Subcutaneous abdominal adipose tissue (tissue), 5 donors: ENCODE measurements around the gene HK1.

ENCODE experiments used
- H3K27ac ChIP-seq: one replicate; pipeline ENCODE4 v1.7.0; 2013; ENCODE audit warnings: low read depth, mild to moderate bottlenecking, inconsistent platforms, low read length, moderate library complexity
- H3K27me3 ChIP-seq, 5 donors: one replicate each; pipeline ENCODE4 v1.7.0; 2013; ENCODE audit warnings: low read length in 5 of 5, inconsistent platforms in 1 of 5; ENCODE audit not compliant: control insufficient read depth in 5 of 5, insufficient read depth in 4 of 5
- H3K36me3 ChIP-seq, 5 donors: one replicate each; pipeline ENCODE4 v1.7.0; 2013; ENCODE audit warnings: low read length in 5 of 5; ENCODE audit not compliant: control insufficient read depth in 5 of 5, insufficient read depth in 5 of 5
- H3K4me1 ChIP-seq, 5 donors: one replicate each; pipeline ENCODE4 v1.7.0; 2013; ENCODE audit warnings: low read length in 5 of 5, mild to moderate bottlenecking in 3 of 5, moderate library complexity in 1 of 5; ENCODE audit not compliant: control insufficient read depth in 5 of 5, insufficient read depth in 5 of 5
- H3K4me3 ChIP-seq, 5 donors: one replicate each; pipeline ENCODE4 v1.7.0; 2013; ENCODE audit warnings: low read length in 5 of 5, low read depth in 1 of 5
- H3K9ac ChIP-seq, 5 donors: one replicate each; pipeline ENCODE4 v1.7.0; 2013; ENCODE audit warnings: low read length in 5 of 5, mild to moderate bottlenecking in 4 of 5, moderate library complexity in 3 of 5
- H3K9me3 ChIP-seq, 5 donors: one replicate each; pipeline ENCODE4 v1.7.0; 2013; ENCODE audit warnings: low read length in 5 of 5; ENCODE audit not compliant: control insufficient read depth in 5 of 5
- donor health status: healthy.
- donor health status: healthy.
- donor health status: healthy.
- donor health status: healthy.
- donor health status: healthy.

HK1 gene

GRCh38 chr10:69403519-69403918, 125.2 kb downstream of the HK1 start:
- H3K27ac ChIP-seq = no peak overlapping the region
- H3K9me3 ChIP-seq = no peaks in the 10 kb centered on the region
- peaks cover 5 to 46% (median 25%) of the 10 kb centered on the region in 5 donors for H3K4me1 ChIP-seq
- peaks cover 0 to 38% (median 34%) of the 10 kb centered on the region in 5 donors for H3K36me3 ChIP-seq
- H3K9ac ChIP-seq = no peak overlapping the region
- no peaks in the 10 kb centered on the region for H3K27me3 ChIP-seq
- no peak overlapping the region for H3K4me3 ChIP-seq

GRCh38 chr10:69404786-69405185, 126.5 kb downstream of the HK1 start:
- no peaks in the 10 kb centered on the region for H3K9me3 ChIP-seq
- peak overlapping the region; percentile 67 for H3K27ac ChIP-seq
- peaks cover 5 to 48% (median 31%) of the 10 kb centered on the region in 5 donors for H3K4me1 ChIP-seq
- H3K36me3 ChIP-seq = peaks cover 0 to 27% (median 24%) of the 10 kb centered on the region in 5 donors
- no peaks in the 10 kb centered on the region for H3K27me3 ChIP-seq
- H3K9ac ChIP-seq = no peak overlapping the region
- no peak overlapping the region for H3K4me3 ChIP-seq

DNA sequence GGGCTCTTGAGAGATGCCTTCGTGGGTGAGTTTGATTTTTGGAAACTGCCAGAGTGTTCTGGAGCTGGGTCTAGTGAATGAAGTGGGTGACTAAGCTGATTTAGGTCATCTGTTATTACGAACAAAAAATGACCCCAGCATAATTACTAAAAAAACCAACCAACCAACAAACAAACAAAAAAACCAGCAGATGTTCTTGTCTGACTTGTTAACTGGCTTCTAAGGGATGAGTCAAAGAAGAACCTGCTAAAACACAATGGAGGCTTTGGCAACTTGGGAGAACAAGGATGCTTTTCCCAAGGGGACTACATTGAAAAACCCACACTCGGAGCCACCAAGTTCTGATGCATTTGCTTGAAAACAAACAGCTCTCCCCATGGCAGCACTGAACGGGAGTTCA, 126.9 kb downstream of the HK1 start:
- H3K27ac ChIP-seq = peak overlapping the region; percentile 67
- H3K36me3 ChIP-seq = peaks cover 0 to 22% (median 20%) of the 10 kb centered on the region in 5 donors
- no peaks in the 10 kb centered on the region for H3K27me3 ChIP-seq
- no peak overlapping the region for H3K9ac ChIP-seq
- no peak overlapping the region for H3K4me3 ChIP-seq
- no peaks in the 10 kb centered on the region for H3K9me3 ChIP-seq
- H3K4me1 ChIP-seq = peaks cover 5 to 48% (median 31%) of the 10 kb centered on the region in 5 donors

GRCh38 chr10:69406302-69406811, 128.1 kb downstream of the HK1 start:
- H3K4me3 ChIP-seq = peak overlapping the region in 2 of 5 donors; percentile 17 to 40
- no peaks in the 10 kb centered on the region for H3K9me3 ChIP-seq
- peaks cover 0 to 11% (median 9%) of the 10 kb centered on the region in 5 donors for H3K36me3 ChIP-seq
- H3K4me1 ChIP-seq = peaks cover 5 to 48% (median 31%) of the 10 kb centered on the region in 5 donors
- peak overlapping the region in 3 of 5 donors; percentile 44 to 56 (median 54) for H3K9ac ChIP-seq
- peak overlapping the region; percentile 67 for H3K27ac ChIP-seq
- H3K27me3 ChIP-seq = no peaks in the 10 kb centered on the region

GRCh38 chr10:69406816-69407580, 128.7 kb downstream of the HK1 start:
- Histone ChIP-seq H3K4me1 (peaks cover 5 to 48% (median 31%) of the 10 kb centered on the region in 5 donors), H3K9ac (peak overlapping the region in 3 of 5 donors; percentile 44 to 56 (median 54)), H3K36me3 (peaks cover 0 to 6% (median 4%) of the 10 kb centered on the region in 5 donors), H3K27ac (peak overlapping the region; percentile 67), H3K27me3 (no peaks in the 10 kb centered on the region), H3K4me3 (peak overlapping the region in 3 of 5 donors; percentile 9 to 40 (median 17)), H3K9me3 (no peaks in the 10 kb centered on the region)

DNA sequence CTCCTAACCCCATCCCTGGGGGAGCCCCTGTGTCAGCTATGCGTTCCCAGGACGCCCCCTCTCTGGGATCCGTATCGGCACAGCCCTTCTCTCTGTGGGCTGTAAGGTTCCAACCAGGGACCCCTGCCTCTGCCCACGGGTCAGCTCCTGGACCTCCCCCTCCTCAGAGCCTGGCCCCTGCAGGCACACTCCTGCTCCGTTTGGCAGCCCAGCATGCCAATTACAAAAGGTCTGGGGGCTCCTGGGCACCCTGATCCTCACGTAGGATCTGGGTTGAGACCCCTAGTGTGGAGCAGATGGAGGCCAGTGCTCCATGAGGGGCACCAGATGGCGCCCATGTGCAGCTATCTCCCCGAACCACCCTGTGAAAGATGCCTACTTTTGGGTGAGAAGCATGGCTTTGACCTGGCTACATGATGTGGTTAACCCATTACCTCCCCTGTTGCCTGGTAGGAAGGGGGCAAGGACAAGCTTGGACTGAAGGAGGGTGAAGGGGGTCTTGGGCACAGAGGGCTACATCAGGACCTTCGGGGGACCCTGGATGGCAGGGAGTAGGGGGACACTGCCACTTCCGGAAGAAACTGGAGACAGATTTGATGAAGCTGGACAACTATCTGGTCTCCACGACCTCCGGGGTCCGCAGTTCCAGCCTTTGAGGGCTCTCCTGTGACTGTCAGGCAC, 129.5 kb downstream of the HK1 start:
- H3K27me3 ChIP-seq = no peaks in the 10 kb centered on the region
- peaks cover 0 to 3% (median 0%) of the 10 kb centered on the region in 5 donors for H3K36me3 ChIP-seq
- peak overlapping the region in 3 of 5 donors; percentile 2 to 13 (median 11) for H3K4me3 ChIP-seq
- peaks cover 5 to 48% (median 31%) of the 10 kb centered on the region in 5 donors for H3K4me1 ChIP-seq
- H3K27ac ChIP-seq = peak overlapping the region; percentile 65
- H3K9ac ChIP-seq = peak overlapping the region in 3 of 5 donors; percentile 16 to 65 (median 43)
- no peaks in the 10 kb centered on the region for H3K9me3 ChIP-seq

- H3K27me3 ChIP-seq = no peaks in the 10 kb centered on the region
- H3K4me1 ChIP-seq = peaks cover 5 to 41% (median 36%) of the 10 kb centered on the region in 5 donors
- H3K9me3 ChIP-seq = no peaks in the 10 kb centered on the region
- peak overlapping the region; percentile 86 for H3K27ac ChIP-seq
- peak overlapping the region in 4 of 5 donors; percentile 43 to 68 (median 60) for H3K9ac ChIP-seq
- peak overlapping the region in 4 of 5 donors; percentile 11 to 56 (median 34) for H3K4me3 ChIP-seq
- H3K36me3 ChIP-seq = no peaks in the 10 kb centered on the region
These were observed 130.3 kb downstream of the HK1 start for GRCh38 chr10:69408318-69409175.

DNA sequence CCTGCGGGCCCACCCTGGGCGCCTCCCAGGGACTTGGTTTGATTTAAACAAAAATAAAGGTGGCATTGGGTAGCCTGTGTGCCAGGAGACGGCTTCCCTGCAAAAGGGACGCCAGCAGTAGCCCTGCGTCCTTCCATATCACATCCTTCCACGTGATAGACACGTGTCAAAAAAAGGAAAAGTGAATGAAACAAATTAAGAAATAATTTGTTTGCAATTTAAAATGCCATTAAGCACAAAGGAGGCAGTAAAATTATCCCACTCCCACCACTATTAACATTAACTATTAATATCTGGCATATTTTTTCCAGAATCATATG, 130.8 kb downstream of the HK1 start:
- peaks cover 5 to 41% (median 36%) of the 10 kb centered on the region in 5 donors for H3K4me1 ChIP-seq
- H3K4me3 ChIP-seq = peak overlapping the region in 4 of 5 donors; percentile 11 to 56 (median 34)
- H3K36me3 ChIP-seq = no peaks in the 10 kb centered on the region
- peaks cover 0 to 1% (median 0%) of the 10 kb centered on the region in 5 donors for H3K27me3 ChIP-seq
- peak overlapping the region; percentile 86 for H3K27ac ChIP-seq
- H3K9me3 ChIP-seq = no peaks in the 10 kb centered on the region
- H3K9ac ChIP-seq = peak overlapping the region in 3 of 5 donors; percentile 33 to 68 (median 54)

- Histone ChIP-seq H3K27ac (peak overlapping the region; percentile 3), H3K4me3 (no peak overlapping the region), H3K27me3 (peaks cover 0 to 3% (median 0%) of the 10 kb centered on the region in 5 donors), H3K9ac (no peak overlapping the region), H3K36me3 (no peaks in the 10 kb centered on the region), H3K9me3 (no peaks in the 10 kb centered on the region), H3K4me1 (peaks cover 5 to 41% (median 36%) of the 10 kb centered on the region in 5 donors)
These were observed 131.7 kb downstream of the HK1 start for GRCh38 chr10:69409968-69410367.
